HL-60 (cell line): Measurements from ENCODE around the gene CSGALNACT2.

ENCODE experiments used
- GABPA ChIP-seq: IDR thresholded peaks from 2 replicates; pipeline ENCODE4 v1.6.1; 2012; ENCODE audit warnings: low read depth
- REST ChIP-seq: IDR thresholded peaks from 2 replicates; pipeline ENCODE4 v1.6.1; 2012; ENCODE audit warnings: low read depth; ENCODE audit not compliant: insufficient replicate concordance
- SPI1 ChIP-seq: IDR thresholded peaks from 2 replicates; pipeline ENCODE4 v1.6.1; 2012; ENCODE audit warnings: low read depth, mild to moderate bottlenecking, borderline replicate concordance
- TF ChIP-seq, protein P1 (sequence below): IDR thresholded peaks from one replicate; pipeline ENCODE4 v1.5.1; 2011; ENCODE audit warnings: low read length, control low read depth, inconsistent platforms; ENCODE audit not compliant: insufficient read depth

DNA sequence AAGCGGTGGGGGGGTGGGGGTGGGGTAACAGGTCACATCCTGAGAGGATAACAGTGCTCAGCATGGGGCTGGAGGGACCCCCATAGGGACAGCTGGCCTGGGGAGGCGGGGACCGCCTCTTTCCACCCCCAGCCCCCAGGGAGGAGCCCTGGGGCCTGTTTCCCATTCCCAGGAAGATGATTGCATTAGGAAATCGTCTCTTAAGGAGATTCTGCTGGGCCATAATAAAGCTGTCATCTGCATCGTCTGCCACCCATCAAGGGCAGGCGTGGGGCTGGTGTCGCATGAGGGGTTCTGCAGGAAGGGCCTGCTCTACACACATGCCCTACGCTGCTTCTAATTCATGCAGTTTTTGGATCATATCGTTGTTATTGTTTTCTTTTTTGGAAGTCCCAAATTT, 44.2 kb upstream of the CSGALNACT2 start:
- TF ChIP-seq GABPA, result no peak
- no peak for TF ChIP-seq REST
- TF ChIP-seq, protein P1, sequence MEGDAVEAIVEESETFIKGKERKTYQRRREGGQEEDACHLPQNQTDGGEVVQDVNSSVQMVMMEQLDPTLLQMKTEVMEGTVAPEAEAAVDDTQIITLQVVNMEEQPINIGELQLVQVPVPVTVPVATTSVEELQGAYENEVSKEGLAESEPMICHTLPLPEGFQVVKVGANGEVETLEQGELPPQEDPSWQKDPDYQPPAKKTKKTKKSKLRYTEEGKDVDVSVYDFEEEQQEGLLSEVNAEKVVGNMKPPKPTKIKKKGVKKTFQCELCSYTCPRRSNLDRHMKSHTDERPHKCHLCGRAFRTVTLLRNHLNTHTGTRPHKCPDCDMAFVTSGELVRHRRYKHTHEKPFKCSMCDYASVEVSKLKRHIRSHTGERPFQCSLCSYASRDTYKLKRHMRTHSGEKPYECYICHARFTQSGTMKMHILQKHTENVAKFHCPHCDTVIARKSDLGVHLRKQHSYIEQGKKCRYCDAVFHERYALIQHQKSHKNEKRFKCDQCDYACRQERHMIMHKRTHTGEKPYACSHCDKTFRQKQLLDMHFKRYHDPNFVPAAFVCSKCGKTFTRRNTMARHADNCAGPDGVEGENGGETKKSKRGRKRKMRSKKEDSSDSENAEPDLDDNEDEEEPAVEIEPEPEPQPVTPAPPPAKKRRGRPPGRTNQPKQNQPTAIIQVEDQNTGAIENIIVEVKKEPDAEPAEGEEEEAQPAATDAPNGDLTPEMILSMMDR, result no peak
- no peak for TF ChIP-seq SPI1
